Astrocyte (in vitro differentiated cells and primary cell): ENCODE measurements around the gene SORT1. TPM values are rescaled to one million over a fixed set of nuclear protein-coding genes. Genes with fewer than 3 reads are reported as not detected.

Experiments used
- DNase-seq: peaks from one replicate; pipeline ENCODE4 v3.0.0-alpha.2; 2010; ENCODE audit warnings: low read depth
- FAIRE-seq: peaks from 2 replicates; lab custom pipeline; 2011; peaks lifted over from hg19 to GRCh38; lab: Jason Lieb, UNC
- H2AFZ ChIP-seq: 2 replicates; pipeline ENCODE4 v1.6.0; 2012; ENCODE audit warnings: low read depth, low read length, inconsistent platforms
- H3K27ac ChIP-seq: 2 replicates; pipeline ENCODE4 v1.5.1; 2011; ENCODE audit warnings: low read depth, low read length, inconsistent platforms
- H3K27me3 ChIP-seq: 2 replicates; pipeline ENCODE4 v1.6.0; 2011; ENCODE audit warnings: low read length, inconsistent platforms; ENCODE audit not compliant: insufficient read depth
- H3K36me3 ChIP-seq: 2 replicates; pipeline ENCODE4 v1.5.1; 2011; ENCODE audit warnings: low read length, inconsistent platforms; ENCODE audit not compliant: insufficient read depth
- H3K4me1 ChIP-seq: 2 replicates; pipeline ENCODE4 v1.5.1; 2011; ENCODE audit warnings: low read length, inconsistent platforms; ENCODE audit not compliant: insufficient read depth
- H3K4me2 ChIP-seq: 2 replicates; pipeline ENCODE4 v1.6.0; 2012; ENCODE audit warnings: low read length, inconsistent platforms
- H3K4me3 ChIP-seq: 2 replicates; pipeline ENCODE4 v1.5.1; 2011; ENCODE audit warnings: low read depth, mild to moderate bottlenecking, low read length, inconsistent platforms; ENCODE audit not compliant: insufficient read depth
- H3K79me2 ChIP-seq: 2 replicates; pipeline ENCODE4 v1.6.0; 2012; ENCODE audit warnings: mild to moderate bottlenecking, low read length, inconsistent platforms; ENCODE audit not compliant: insufficient read depth
- H3K9ac ChIP-seq: 2 replicates; pipeline ENCODE4 v1.6.0; 2012; ENCODE audit warnings: mild to moderate bottlenecking, low read length, inconsistent platforms
- H3K9me3 ChIP-seq: 2 replicates; pipeline ENCODE4 v1.5.1; 2012; ENCODE audit warnings: low read depth, mild to moderate bottlenecking, low read length, inconsistent platforms; ENCODE audit not compliant: insufficient read depth
- H4K20me1 ChIP-seq: 2 replicates; pipeline ENCODE4 v1.6.0; 2012; ENCODE audit warnings: low read length, inconsistent platforms; ENCODE audit not compliant: insufficient read depth
- H3K27ac Mint-ChIP-seq: one replicate; pipeline ENCODE4 v1.8.0; 2021; ENCODE audit warnings: mild to moderate bottlenecking, mixed read lengths; ENCODE audit not compliant: unreplicated experiment
- H3K27me3 Mint-ChIP-seq: one replicate; pipeline ENCODE4 v1.8.0; 2021; ENCODE audit warnings: low read depth, mixed read lengths; ENCODE audit not compliant: unreplicated experiment
- H3K36me3 Mint-ChIP-seq: one replicate; pipeline ENCODE4 v1.8.0; 2021; ENCODE audit warnings: low read depth, mixed read lengths; ENCODE audit not compliant: unreplicated experiment
- H3K4me1 Mint-ChIP-seq: one replicate; pipeline ENCODE4 v1.8.0; 2021; ENCODE audit warnings: low read depth, mixed read lengths; ENCODE audit not compliant: unreplicated experiment
- H3K4me3 Mint-ChIP-seq: one replicate; pipeline ENCODE4 v1.8.0; 2021; ENCODE audit warnings: mild to moderate bottlenecking, moderate library complexity, mixed read lengths; ENCODE audit not compliant: unreplicated experiment
- H3K9me3 Mint-ChIP-seq: one replicate; pipeline ENCODE4 v1.8.0; 2021; ENCODE audit warnings: mild to moderate bottlenecking, mixed read lengths; ENCODE audit not compliant: unreplicated experiment
- EZH2 ChIP-seq: IDR thresholded peaks from 2 replicates; pipeline ENCODE4 v1.6.1; 2012; ENCODE audit warnings: mild to moderate bottlenecking, low read length, inconsistent platforms; ENCODE audit not compliant: insufficient read depth
- total RNA-seq: library from RNA; stranded (reverse); gene quantifications from 2 replicates; pipeline ENCODE4 v1.2.1, GENCODE V29; 2021
- TF ChIP-seq, protein P1 (sequence below): IDR thresholded peaks from 2 replicates; pipeline ENCODE4 v1.5.1; 2011; ENCODE audit warnings: low read depth, mild to moderate bottlenecking, inconsistent platforms, low read length, moderate library complexity; ENCODE audit not compliant: insufficient read depth

SORT1 gene
- total RNA-seq, 1 donor from 2014 or later, result 135 TPM

DNA sequence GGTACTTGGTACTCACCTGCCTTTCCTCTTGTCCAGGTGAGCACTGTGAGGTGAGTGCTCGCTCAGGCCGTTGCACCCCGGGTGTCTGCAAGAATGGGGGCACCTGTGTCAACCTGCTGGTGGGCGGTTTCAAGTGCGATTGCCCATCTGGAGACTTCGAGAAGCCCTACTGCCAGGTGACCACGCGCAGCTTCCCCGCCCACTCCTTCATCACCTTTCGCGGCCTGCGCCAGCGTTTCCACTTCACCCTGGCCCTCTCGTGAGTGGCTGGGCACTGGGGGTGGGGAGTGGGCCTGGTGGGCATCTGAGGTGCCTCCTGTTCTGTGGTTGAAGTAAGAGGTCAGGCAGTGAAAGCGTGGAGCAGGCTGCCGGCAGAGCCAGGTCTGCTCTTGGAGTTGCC lies 136.7 kb downstream of the SORT1 start:
- Histone ChIP-seq H3K4me2 (no peak overlapping the region), H4K20me1 (no peaks in the 10 kb centered on the region), H3K4me3 (no peak overlapping the region), H2AFZ (no peak overlapping the region), H3K9me3 (no peaks in the 10 kb centered on the region), H3K79me2 (peaks cover 2% of the 10 kb centered on the region), H3K27me3 (no peaks in the 10 kb centered on the region), H3K9ac (no peak overlapping the region), H3K4me1 (peaks cover 4% of the 10 kb centered on the region), H3K36me3 (no peaks in the 10 kb centered on the region), H3K27ac (no peak overlapping the region)
- Mint-ChIP-seq H3K36me3 (peaks cover 2% of the 10 kb centered on the region), H3K27ac (no peak overlapping the region), H3K4me1 (peaks cover 6% of the 10 kb centered on the region), H3K9me3 (no peaks in the 10 kb centered on the region), H3K27me3 (peaks cover 2% of the 10 kb centered on the region), H3K4me3 (no peak overlapping the region)
- no peak for DNase-seq
- no peak for FAIRE-seq
- TF ChIP-seq EZH2, result no peak
- TF ChIP-seq, protein P1, sequence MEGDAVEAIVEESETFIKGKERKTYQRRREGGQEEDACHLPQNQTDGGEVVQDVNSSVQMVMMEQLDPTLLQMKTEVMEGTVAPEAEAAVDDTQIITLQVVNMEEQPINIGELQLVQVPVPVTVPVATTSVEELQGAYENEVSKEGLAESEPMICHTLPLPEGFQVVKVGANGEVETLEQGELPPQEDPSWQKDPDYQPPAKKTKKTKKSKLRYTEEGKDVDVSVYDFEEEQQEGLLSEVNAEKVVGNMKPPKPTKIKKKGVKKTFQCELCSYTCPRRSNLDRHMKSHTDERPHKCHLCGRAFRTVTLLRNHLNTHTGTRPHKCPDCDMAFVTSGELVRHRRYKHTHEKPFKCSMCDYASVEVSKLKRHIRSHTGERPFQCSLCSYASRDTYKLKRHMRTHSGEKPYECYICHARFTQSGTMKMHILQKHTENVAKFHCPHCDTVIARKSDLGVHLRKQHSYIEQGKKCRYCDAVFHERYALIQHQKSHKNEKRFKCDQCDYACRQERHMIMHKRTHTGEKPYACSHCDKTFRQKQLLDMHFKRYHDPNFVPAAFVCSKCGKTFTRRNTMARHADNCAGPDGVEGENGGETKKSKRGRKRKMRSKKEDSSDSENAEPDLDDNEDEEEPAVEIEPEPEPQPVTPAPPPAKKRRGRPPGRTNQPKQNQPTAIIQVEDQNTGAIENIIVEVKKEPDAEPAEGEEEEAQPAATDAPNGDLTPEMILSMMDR, result no peak

DNA sequence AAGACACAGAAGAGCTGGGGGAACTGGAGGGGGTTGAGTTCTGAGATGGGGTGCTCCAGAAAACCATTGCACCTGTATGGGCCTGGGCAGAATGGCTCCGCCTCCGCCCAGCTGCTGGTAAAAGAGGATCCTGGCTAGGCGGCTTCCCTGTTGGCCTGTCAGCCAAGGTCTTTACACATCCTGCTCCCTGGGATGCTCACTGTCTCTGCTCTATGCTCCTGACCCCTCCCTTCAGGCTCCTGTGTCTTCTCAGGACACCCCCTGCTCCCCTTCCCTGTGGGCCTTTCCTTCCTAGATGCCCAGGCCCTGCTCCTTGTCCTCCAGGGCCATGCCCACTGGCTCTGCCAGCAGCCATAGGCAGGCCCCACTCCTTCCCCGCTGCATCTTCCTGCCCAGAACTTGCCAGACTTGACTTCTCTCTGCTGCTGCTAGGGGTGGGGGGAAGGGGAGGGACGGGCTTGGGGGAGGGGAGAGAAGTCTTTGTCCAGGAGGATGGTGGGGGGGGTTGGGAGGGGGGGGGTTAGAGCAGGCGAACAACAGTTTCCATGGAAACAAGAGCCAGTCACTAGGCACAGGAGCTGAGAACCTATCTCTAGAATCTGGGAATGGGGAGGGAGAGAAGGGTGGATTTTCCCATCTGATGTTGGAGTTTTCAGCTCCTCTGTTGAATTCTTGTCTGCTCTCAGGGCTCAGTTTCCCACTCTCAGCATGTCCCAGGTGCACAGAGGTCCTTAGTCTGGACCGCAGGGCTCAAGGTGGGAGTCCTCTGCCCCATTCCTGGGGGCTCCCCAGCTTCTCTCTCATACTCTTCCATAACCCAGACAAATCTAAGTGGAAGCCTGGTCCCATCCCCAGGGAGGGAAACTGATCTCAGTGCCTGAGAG lies 137.8 kb downstream of the SORT1 start:
- Mint-ChIP-seq H3K27me3 (peaks cover 2% of the 10 kb centered on the region), H3K4me1 (peaks cover 6% of the 10 kb centered on the region), H3K36me3 (peaks cover 2% of the 10 kb centered on the region), H3K9me3 (no peaks in the 10 kb centered on the region), H3K27ac (no peak overlapping the region), H3K4me3 (no peak overlapping the region)
- no peak overlapping the region for H2AFZ ChIP-seq
- no peaks in the 10 kb centered on the region for H3K9me3 ChIP-seq
- FAIRE-seq (no peak), DNase-seq (no peak)
- H3K4me1 ChIP-seq, result peaks cover 4% of the 10 kb centered on the region
- no peak overlapping the region for H3K4me3 ChIP-seq
- H3K4me2 ChIP-seq, result no peak overlapping the region
- H3K9ac ChIP-seq, result no peak overlapping the region
- no peak overlapping the region for H3K27ac ChIP-seq
- H4K20me1 ChIP-seq, result no peaks in the 10 kb centered on the region
- no peaks in the 10 kb centered on the region for H3K36me3 ChIP-seq
- no peaks in the 10 kb centered on the region for H3K27me3 ChIP-seq
- no peak for TF ChIP-seq EZH2
- TF ChIP-seq, protein P1, result no peak
- H3K79me2 ChIP-seq, result peaks cover 2% of the 10 kb centered on the region

Other genes starting within 250 kb of the SORT1 start
- gene SARS1, start 184.0 kb downstream of the SORT1 start, total RNA-seq, result 350 and 355 TPM in 2 replicates
- gene CELSR2, start 148.4 kb downstream of the SORT1 start, total RNA-seq, result 8.5 and 10.0 TPM in 2 replicates
- 4.5 and 7.7 TPM in 2 replicates for gene PSRC1, start 114.8 kb downstream of the SORT1 start, total RNA-seq
- gene MYBPHL, start 90.9 kb downstream of the SORT1 start, total RNA-seq, result not detected in 2 replicates
- 143 and 148 TPM in 2 replicates for gene PSMA5, start 28.5 kb upstream of the SORT1 start, total RNA-seq
- 0.70 and 0.77 TPM in 2 replicates for gene SYPL2, start 68.6 kb upstream of the SORT1 start, total RNA-seq
- 5.5 and 6.2 TPM in 2 replicates for gene ATXN7L2, start 86.0 kb upstream of the SORT1 start, total RNA-seq
- gene CYB561D1, start 96.2 kb upstream of the SORT1 start, total RNA-seq, result 9.4 and 11.9 TPM in 2 replicates
- 1.2 and 1.8 TPM in 2 replicates for gene AMIGO1, start 111.8 kb upstream of the SORT1 start, total RNA-seq
- not detected in 2 replicates for gene GPR61, start 142.0 kb upstream of the SORT1 start, total RNA-seq
- 15.3 and 16.1 TPM in 2 replicates for gene GNAI3, start 150.7 kb upstream of the SORT1 start, total RNA-seq
- gene GNAT2, start 221.7 kb upstream of the SORT1 start, total RNA-seq, result not detected in 2 replicates
- 155 and 156 TPM in 2 replicates for gene AMPD2, start 221.9 kb upstream of the SORT1 start, total RNA-seq